A673 (cell line): Measurements from ENCODE around the gene ERICH6.

ENCODE experiments used
- EZH2 ChIP-seq: fragments of 200-600 bp; sonication (generic); IDR thresholded peaks from 2 replicates; pipeline ENCODE4 v1.6.1; 2017; ENCODE audit warnings: borderline replicate concordance, low read depth, mild to moderate bottlenecking, mixed read lengths, antibody characterized with exemption, low read length; ENCODE audit not compliant: poor library complexity, severe bottlenecking
- TF ChIP-seq, protein P1 (sequence below): fragments of 300-800, 200-600 bp; sonication (generic); conservative IDR thresholded peaks from 2 replicates; pipeline ENCODE4 v1.5.1; 2017; ENCODE audit warnings: low read depth, mild to moderate bottlenecking, antibody characterized with exemption, low read length, moderate library complexity, mixed read lengths

DNA sequence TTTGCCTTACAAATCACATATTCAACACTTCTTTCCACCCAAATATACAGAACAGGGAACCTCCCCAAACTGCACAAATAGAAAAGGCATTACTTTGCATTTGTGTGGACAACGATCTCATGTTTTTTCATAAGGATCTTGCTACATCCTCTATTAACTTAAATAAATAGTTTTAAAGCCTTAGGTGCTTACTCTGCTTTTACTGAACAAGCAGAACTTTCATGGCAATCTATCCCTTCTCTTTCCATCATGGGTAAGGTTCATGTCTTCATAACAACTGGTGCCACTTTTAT, 41.1 kb upstream of the ERICH6 start:
- TF ChIP-seq, protein P1, sequence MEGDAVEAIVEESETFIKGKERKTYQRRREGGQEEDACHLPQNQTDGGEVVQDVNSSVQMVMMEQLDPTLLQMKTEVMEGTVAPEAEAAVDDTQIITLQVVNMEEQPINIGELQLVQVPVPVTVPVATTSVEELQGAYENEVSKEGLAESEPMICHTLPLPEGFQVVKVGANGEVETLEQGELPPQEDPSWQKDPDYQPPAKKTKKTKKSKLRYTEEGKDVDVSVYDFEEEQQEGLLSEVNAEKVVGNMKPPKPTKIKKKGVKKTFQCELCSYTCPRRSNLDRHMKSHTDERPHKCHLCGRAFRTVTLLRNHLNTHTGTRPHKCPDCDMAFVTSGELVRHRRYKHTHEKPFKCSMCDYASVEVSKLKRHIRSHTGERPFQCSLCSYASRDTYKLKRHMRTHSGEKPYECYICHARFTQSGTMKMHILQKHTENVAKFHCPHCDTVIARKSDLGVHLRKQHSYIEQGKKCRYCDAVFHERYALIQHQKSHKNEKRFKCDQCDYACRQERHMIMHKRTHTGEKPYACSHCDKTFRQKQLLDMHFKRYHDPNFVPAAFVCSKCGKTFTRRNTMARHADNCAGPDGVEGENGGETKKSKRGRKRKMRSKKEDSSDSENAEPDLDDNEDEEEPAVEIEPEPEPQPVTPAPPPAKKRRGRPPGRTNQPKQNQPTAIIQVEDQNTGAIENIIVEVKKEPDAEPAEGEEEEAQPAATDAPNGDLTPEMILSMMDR = no peak
- no peak for TF ChIP-seq EZH2
